Upper lobe of left lung (tissue), 6 donors: ENCODE measurements around the gene RSRC1. TPM values are rescaled to one million over a fixed set of nuclear protein-coding genes. Genes with fewer than 3 reads are reported as not detected.

Experiments
- ATAC-seq, 2 donors: fragments of 200-7000 bp; cut with Tn5 transposase; one replicate each; pipeline ENCODE4 v1.9.1; 2022; ENCODE audit warnings: mild to moderate bottlenecking in 2 of 2, moderate library complexity in 2 of 2; ENCODE audit not compliant: low FRiP score in 2 of 2
- DNase-seq, 2 donors: peaks; one replicate each; pipeline ENCODE4 v3.0.0-alpha.2; 2019 to 2020
- H3K27ac ChIP-seq, 4 donors: fragments of 200-600 bp; sonication (generic); one replicate each; pipeline ENCODE4 v1.5.1; 2016 to 2019
- H3K27me3 ChIP-seq, 4 donors: fragments of 200-600 bp; sonication (generic); one replicate each; pipeline ENCODE4 v1.5.1; 2017 to 2019
- H3K36me3 ChIP-seq, 4 donors: fragments of 200-600 bp; sonication (generic); one replicate each; pipeline ENCODE4 v1.5.1; 2016 to 2019
- H3K4me1 ChIP-seq, 4 donors: fragments of 200-600 bp; sonication (generic); one replicate each; pipeline ENCODE4 v1.5.1; 2018 to 2019
- H3K4me3 ChIP-seq, 4 donors: fragments of 200-600 bp; sonication (generic); one replicate each; pipeline ENCODE4 v1.5.1; 2017 to 2019; ENCODE audit warnings: mild to moderate bottlenecking in 2 of 4, moderate library complexity in 1 of 4
- H3K9me3 ChIP-seq, 4 donors: fragments of 200-600 bp; sonication (generic); one replicate each; pipeline ENCODE4 v1.5.1; 2018 to 2019
- CTCF ChIP-seq, 6 experiments: fragments of 450-650 bp in 4 of 6; fragments of 200-600 bp in 2 of 6; sonication (generic) in 2 of 6; IDR thresholded peaks; one replicate each; pipeline ENCODE4 v1.5.1; 2016 to 2019; ENCODE audit warnings: antibody characterized with exemption in 6 of 6
- EP300 ChIP-seq, 4 donors: sonication (generic); formaldehyde crosslinking; IDR thresholded peaks; one replicate each; pipeline ENCODE4 v1.5.1; 2017; ENCODE audit warnings: antibody characterized with exemption in 4 of 4, control low read depth in 2 of 4
- POLR2A ChIP-seq, 4 donors: fragments of 450-650 bp; IDR thresholded peaks; one replicate each; pipeline ENCODE4 v1.5.1; 2016 to 2017; ENCODE audit warnings: antibody characterized with exemption in 4 of 4, mild to moderate bottlenecking in 2 of 4
- POLR2AphosphoS5 ChIP-seq, 2 donors: sonication (generic); formaldehyde crosslinking; IDR thresholded peaks; one replicate each; pipeline ENCODE4 v1.5.1; 2017; ENCODE audit warnings: antibody characterized with exemption in 2 of 2
- WGBS, 2 donors: methylation state at CpG; one replicate each; pipeline ENCODE4 v1.1.5; 2017 to 2018; 5-methylcytosine and 5-hydroxymethylcytosine counted together
- total RNA-seq, 6 donors: library from RNA; depleted of rRNA in 4 of 6; stranded (reverse); fragments of >200 nt in 4 of 6; gene quantifications; one replicate each; pipeline versions ENCODE4 v1.1.0 to v1.2.1, GENCODE V29; 2016 to 2021
- donor health status: DM: no; HTN: no; CAD: no; lungs with moderate emphysema.
- donor health status: DM: no; HTN: yes; CAD: no; lungs with severe emphysema.

RSRC1 gene
- total RNA-seq, 6 donors from 2014 or later: 21.4 to 87.0 (median 24.5) TPM

- no peaks in the 10 kb centered on the region for H3K4me1 ChIP-seq
- no peak for TF ChIP-seq EP300 (IDR thresholded peaks at IDR 0.05)
- TF ChIP-seq POLR2AphosphoS5 (IDR thresholded peaks at IDR 0.05): no peak
- no peak for TF ChIP-seq POLR2A (IDR thresholded peaks at IDR 0.05)
- no peak for TF ChIP-seq CTCF (IDR thresholded peaks at IDR 0.05)
- no peaks in the 10 kb centered on the region for H3K27me3 ChIP-seq
- H3K36me3 ChIP-seq: no peaks in the 10 kb centered on the region
- no peak for DNase-seq
- WGBS, 2 donors: 76 to 86% methylated on average over 1 of the region's 1 CpG
- no peak overlapping the region for H3K27ac ChIP-seq
- no peak overlapping the region for H3K4me3 ChIP-seq
- no peak for ATAC-seq
- no peaks in the 10 kb centered on the region for H3K9me3 ChIP-seq
These were observed 163.8 kb downstream of the RSRC1 start for GRCh38 chr3:158273656-158274055.

- H3K4me3 ChIP-seq: no peak overlapping the region
- no peaks in the 10 kb centered on the region for H3K36me3 ChIP-seq
- no peak for TF ChIP-seq CTCF (IDR thresholded peaks at IDR 0.05)
- no peak for TF ChIP-seq POLR2AphosphoS5 (IDR thresholded peaks at IDR 0.05)
- no peak for TF ChIP-seq EP300 (IDR thresholded peaks at IDR 0.05)
- TF ChIP-seq POLR2A (IDR thresholded peaks at IDR 0.05): no peak
- 94 to 97% methylated on average over 3 of the region's 3 CpGs for WGBS, 2 donors
- H3K27me3 ChIP-seq: no peaks in the 10 kb centered on the region
- no peaks in the 10 kb centered on the region for H3K4me1 ChIP-seq
- no peak overlapping the region for H3K27ac ChIP-seq
- no peaks in the 10 kb centered on the region for H3K9me3 ChIP-seq
- ATAC-seq (no peak), DNase-seq (no peak)
These were observed 168.3 kb downstream of the RSRC1 start for GRCh38 chr3:158278187-158278586.

GRCh38 chr3:158279609-158280008 is 169.7 kb downstream of the RSRC1 start:
- TF ChIP-seq EP300 (IDR thresholded peaks at IDR 0.05) (no peak), POLR2A (IDR thresholded peaks at IDR 0.05) (no peak), CTCF (IDR thresholded peaks at IDR 0.05) (no peak), POLR2AphosphoS5 (IDR thresholded peaks at IDR 0.05) (no peak)
- no peaks in the 10 kb centered on the region for H3K9me3 ChIP-seq
- no peak for ATAC-seq
- H3K27ac ChIP-seq: no peak overlapping the region
- no peaks in the 10 kb centered on the region for H3K27me3 ChIP-seq
- H3K4me3 ChIP-seq: no peak overlapping the region
- no peaks in the 10 kb centered on the region for H3K4me1 ChIP-seq
- DNase-seq: no peak
- no peaks in the 10 kb centered on the region for H3K36me3 ChIP-seq

GRCh38 chr3:158295771-158296170 is 185.9 kb downstream of the RSRC1 start:
- Histone ChIP-seq H3K9me3 (no peaks in the 10 kb centered on the region), H3K27ac (no peak overlapping the region), H3K4me3 (no peak overlapping the region), H3K4me1 (no peaks in the 10 kb centered on the region), H3K36me3 (no peaks in the 10 kb centered on the region), H3K27me3 (no peaks in the 10 kb centered on the region)
- no peak for DNase-seq
- no peak for ATAC-seq
- 46 to 67% methylated on average over 2 of the region's 2 CpGs for WGBS, 2 donors
- no peak for TF ChIP-seq POLR2AphosphoS5 (IDR thresholded peaks at IDR 0.05)
- no peak for TF ChIP-seq CTCF (IDR thresholded peaks at IDR 0.05)
- TF ChIP-seq EP300 (IDR thresholded peaks at IDR 0.05): no peak
- TF ChIP-seq POLR2A (IDR thresholded peaks at IDR 0.05): no peak

- H3K4me1 ChIP-seq: no peaks in the 10 kb centered on the region
- H3K4me3 ChIP-seq: no peak overlapping the region
- no peaks in the 10 kb centered on the region for H3K36me3 ChIP-seq
- no peaks in the 10 kb centered on the region for H3K9me3 ChIP-seq
- H3K27me3 ChIP-seq: no peaks in the 10 kb centered on the region
- no peak overlapping the region for H3K27ac ChIP-seq
- no peak for DNase-seq
- no peak for ATAC-seq
- TF ChIP-seq POLR2A (IDR thresholded peaks at IDR 0.05) (no peak), CTCF (IDR thresholded peaks at IDR 0.05) (no peak), POLR2AphosphoS5 (IDR thresholded peaks at IDR 0.05) (no peak), EP300 (IDR thresholded peaks at IDR 0.05) (no peak)
These were observed 188.1 kb downstream of the RSRC1 start for GRCh38 chr3:158297940-158298339.
